ENCODE results near the gene WAC. TPM values are rescaled to one million over a fixed set of nuclear protein-coding genes. Genes with fewer than 3 reads are reported as not detected.

The WAC gene
- total and polyA plus RNA-seq, 2 of the 13 experiments (the other 11 are each of a cell fraction or from before 2014, with no cell fraction given), result 69.1 to 96.2 TPM

DNA sequence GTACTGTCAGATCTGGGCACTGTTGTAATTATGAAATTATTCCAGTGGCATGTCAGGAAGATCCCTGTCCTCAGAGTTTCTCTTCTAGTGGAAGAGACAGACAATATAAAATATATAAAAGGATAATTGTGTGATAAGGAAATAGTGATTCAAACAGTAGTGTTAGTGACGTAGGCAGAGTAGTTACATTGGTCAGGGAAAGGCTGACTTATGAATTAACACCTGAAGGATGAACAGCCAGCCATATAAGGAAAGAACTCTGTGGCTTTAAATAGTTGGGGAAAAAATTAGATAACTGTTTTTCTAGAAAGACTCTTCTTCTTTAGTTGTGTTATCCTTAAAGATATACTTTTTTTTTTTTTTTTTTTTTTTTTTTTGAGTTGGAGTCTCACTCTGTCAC is 37.7 kb downstream of the WAC start:
- in situ Hi-C loops (cut with HindIII; ENCODE audit: extremely low pct_ligation_motif_present, low pct_unique_long_range_greater_than_20kb), result no loop called here
- FAIRE-seq (no peak), ATAC-seq (no peak), DNase-seq (ENCODE audit: low spot score) (no peak)
- TF ChIP-seq, protein P1, sequence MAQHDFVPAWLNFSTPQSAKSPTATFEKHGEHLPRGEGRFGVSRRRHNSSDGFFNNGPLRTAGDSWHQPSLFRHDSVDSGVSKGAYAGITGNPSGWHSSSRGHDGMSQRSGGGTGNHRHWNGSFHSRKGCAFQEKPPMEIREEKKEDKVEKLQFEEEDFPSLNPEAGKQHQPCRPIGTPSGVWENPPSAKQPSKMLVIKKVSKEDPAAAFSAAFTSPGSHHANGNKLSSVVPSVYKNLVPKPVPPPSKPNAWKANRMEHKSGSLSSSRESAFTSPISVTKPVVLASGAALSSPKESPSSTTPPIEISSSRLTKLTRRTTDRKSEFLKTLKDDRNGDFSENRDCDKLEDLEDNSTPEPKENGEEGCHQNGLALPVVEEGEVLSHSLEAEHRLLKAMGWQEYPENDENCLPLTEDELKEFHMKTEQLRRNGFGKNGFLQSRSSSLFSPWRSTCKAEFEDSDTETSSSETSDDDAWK (CRISPR knock-in tag; IDR thresholded peaks at IDR 0.05), result no peak
- TF ChIP-seq, protein P2, sequence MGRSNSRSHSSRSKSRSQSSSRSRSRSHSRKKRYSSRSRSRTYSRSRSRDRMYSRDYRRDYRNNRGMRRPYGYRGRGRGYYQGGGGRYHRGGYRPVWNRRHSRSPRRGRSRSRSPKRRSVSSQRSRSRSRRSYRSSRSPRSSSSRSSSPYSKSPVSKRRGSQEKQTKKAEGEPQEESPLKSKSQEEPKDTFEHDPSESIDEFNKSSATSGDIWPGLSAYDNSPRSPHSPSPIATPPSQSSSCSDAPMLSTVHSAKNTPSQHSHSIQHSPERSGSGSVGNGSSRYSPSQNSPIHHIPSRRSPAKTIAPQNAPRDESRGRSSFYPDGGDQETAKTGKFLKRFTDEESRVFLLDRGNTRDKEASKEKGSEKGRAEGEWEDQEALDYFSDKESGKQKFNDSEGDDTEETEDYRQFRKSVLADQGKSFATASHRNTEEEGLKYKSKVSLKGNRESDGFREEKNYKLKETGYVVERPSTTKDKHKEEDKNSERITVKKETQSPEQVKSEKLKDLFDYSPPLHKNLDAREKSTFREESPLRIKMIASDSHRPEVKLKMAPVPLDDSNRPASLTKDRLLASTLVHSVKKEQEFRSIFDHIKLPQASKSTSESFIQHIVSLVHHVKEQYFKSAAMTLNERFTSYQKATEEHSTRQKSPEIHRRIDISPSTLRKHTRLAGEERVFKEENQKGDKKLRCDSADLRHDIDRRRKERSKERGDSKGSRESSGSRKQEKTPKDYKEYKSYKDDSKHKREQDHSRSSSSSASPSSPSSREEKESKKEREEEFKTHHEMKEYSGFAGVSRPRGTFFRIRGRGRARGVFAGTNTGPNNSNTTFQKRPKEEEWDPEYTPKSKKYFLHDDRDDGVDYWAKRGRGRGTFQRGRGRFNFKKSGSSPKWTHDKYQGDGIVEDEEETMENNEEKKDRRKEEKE (IDR thresholded peaks at IDR 0.05), result no peak
- no peak for TF ChIP-seq ZSCAN31 (CRISPR knock-in tag; IDR thresholded peaks at IDR 0.05; ENCODE audit: low read depth)
- TF ChIP-seq KAT2B (IDR thresholded peaks at IDR 0.05; ENCODE audit: borderline replicate concordance, low read depth, low read length), result no peak
- no peak for TF ChIP-seq MEIS2 (CRISPR knock-in tag; IDR thresholded peaks at IDR 0.05)
- TF ChIP-seq FOSL2 (CRISPR knock-in tag; IDR thresholded peaks at IDR 0.05), result no peak
- TF ChIP-seq ESRRA (CRISPR knock-in tag; IDR thresholded peaks at IDR 0.05; ENCODE audit: low read depth), result no peak
- no peak for TF ChIP-seq YEATS2 (CRISPR knock-in tag; IDR thresholded peaks at IDR 0.05; ENCODE audit: borderline replicate concordance)
- TF ChIP-seq, protein P3, sequence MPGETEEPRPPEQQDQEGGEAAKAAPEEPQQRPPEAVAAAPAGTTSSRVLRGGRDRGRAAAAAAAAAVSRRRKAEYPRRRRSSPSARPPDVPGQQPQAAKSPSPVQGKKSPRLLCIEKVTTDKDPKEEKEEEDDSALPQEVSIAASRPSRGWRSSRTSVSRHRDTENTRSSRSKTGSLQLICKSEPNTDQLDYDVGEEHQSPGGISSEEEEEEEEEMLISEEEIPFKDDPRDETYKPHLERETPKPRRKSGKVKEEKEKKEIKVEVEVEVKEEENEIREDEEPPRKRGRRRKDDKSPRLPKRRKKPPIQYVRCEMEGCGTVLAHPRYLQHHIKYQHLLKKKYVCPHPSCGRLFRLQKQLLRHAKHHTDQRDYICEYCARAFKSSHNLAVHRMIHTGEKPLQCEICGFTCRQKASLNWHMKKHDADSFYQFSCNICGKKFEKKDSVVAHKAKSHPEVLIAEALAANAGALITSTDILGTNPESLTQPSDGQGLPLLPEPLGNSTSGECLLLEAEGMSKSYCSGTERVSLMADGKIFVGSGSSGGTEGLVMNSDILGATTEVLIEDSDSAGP (CRISPR knock-in tag; IDR thresholded peaks at IDR 0.05; ENCODE audit: borderline replicate concordance), result no peak
- no peak for TF ChIP-seq ZNF33A (CRISPR knock-in tag; IDR thresholded peaks at IDR 0.05; ENCODE audit: borderline replicate concordance)
- TF ChIP-seq ZNF530 (CRISPR knock-in tag; IDR thresholded peaks at IDR 0.05; ENCODE audit: low read depth), result no peak
- TF ChIP-seq MTA3 (CRISPR knock-in tag; IDR thresholded peaks at IDR 0.05), result no peak
- TF ChIP-seq NR1H2 (CRISPR knock-in tag; IDR thresholded peaks at IDR 0.05; ENCODE audit: borderline replicate concordance, low read depth), result no peak
- no peak for TF ChIP-seq ZNF234 (CRISPR knock-in tag; conservative IDR thresholded peaks at IDR 0.05)
- no peak for TF ChIP-seq KDM1A (CRISPR knock-in tag; IDR thresholded peaks at IDR 0.05)
- ChIA-PET CTCF (ENCODE audit: low intra/inter-chr PET ratio, low total read pairs) (no interaction called here), POLR2A (no interaction called here)
- no TSS peak for BruUV-seq (replicated peaks)
- Histone ChIP-seq H3K4me2 (ENCODE audit: low read depth, low read length) (no peak overlapping the region), H3K9ac (ENCODE audit: insufficient read depth, low read depth, low read length) (no peak overlapping the region), H3K36me3 (replicated peaks in 1 of 2; ENCODE audit: control insufficient read depth in 1 of 2, insufficient read depth in 2 of 2, low read length in 2 of 2) (peaks cover 4 to 66% of the 10 kb centered on the region in 2 experiments; a peak in 4 of 5 replicates), H3K9me3 (ENCODE audit: low read length) (no peaks in the 10 kb centered on the region), H3K27me3 (ENCODE audit: control insufficient read depth in 1 of 2, insufficient read depth in 2 of 2, low read length in 2 of 2) (no peaks in the 10 kb centered on the region; a peak in 1 of 5 replicates), H3K27ac (ENCODE audit: extremely low read length, insufficient read depth, low read length) (no peak overlapping the region), H3K4me3 (replicated peaks in 1 of 3; ENCODE audit: insufficient read depth in 1 of 3, low read depth in 2 of 3, low read length in 3 of 3) (no peak overlapping the region), H2AFZ (ENCODE audit: low read length) (no peak overlapping the region), H4K20me1 (ENCODE audit: insufficient read depth, low read length) (peaks cover 92% of the 10 kb centered on the region), H3K79me2 (ENCODE audit: insufficient read depth, low read length) (peaks cover 92% of the 10 kb centered on the region), H3K4me1 (ENCODE audit: insufficient read depth, low read length) (peaks cover 60% of the 10 kb centered on the region)
- 93% methylated on average over 1 of the region's 1 CpG for WGBS (ENCODE audit: low lambda C conversion rate)
- intact Hi-C loops (cut with micrococcal nuclease; ENCODE audit: unreplicated experiment), result no loop called here
